ENCODE measurements around the gene SYCP2. TPM values are rescaled to one million over a fixed set of nuclear protein-coding genes. Genes with fewer than 3 reads are reported as not detected.

The SYCP2 gene
- total RNA-seq, 2 donors from 2014 or later = 5.3 to 6.0 TPM

DNA sequence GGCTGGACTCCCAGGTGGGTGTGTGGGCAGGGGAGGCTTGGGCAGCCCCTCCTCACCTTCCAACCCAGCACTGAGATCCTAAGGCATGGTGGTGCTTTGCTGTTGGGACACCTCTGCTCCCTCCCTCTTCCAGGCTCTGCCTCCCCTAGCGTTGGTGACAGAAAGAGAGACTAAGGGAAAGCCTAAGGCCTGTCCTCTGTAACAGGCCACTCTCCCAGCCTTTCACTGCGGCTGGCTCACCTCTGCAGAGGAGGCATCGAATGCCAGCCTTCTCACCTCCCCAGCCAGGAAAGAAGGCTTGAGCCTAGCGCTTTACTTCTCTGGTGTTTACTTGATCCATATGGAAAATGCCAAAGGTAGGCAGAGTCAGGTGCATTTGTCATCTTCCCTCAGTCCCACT is 21.3 kb upstream of the SYCP2 start:
- DNase-seq (no peak), ATAC-seq (no peak)
- Mint-ChIP-seq H3K27ac (no peak overlapping the region), H3K27me3 (no peaks in the 10 kb centered on the region), H3K4me1 (no peaks in the 10 kb centered on the region), H3K4me3 (no peak overlapping the region), H3K36me3 (ENCODE audit: low read depth) (no peaks in the 10 kb centered on the region)
- no peaks in the 10 kb centered on the region for H3K9me3 ChIP-seq (ENCODE audit: control insufficient read depth, low read length, poor library complexity, severe bottlenecking)

DNA sequence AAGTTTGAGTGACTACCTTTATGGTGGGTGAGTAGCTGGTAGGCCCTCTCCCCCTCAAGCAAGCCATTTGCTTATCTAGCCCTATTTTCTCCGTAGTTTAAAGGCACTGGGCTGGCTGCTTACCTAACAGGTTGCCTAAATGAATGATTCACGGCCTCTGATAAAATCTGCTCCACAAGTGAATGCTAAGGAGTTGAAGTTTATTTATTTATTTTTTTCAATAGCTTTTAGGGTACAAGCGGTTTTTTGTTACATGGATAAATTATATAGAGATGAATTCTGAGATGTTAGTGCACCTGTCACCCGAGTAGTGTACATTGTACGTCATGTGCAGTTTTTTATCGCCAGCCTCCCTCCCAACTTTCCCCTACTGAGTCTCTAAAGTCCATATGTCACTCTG is 16.5 kb upstream of the SYCP2 start:
- Mint-ChIP-seq H3K4me3 (no peak overlapping the region), H3K27ac (no peak overlapping the region)

GRCh38 chr20:59948828-59949720 is 15.6 kb upstream of the SYCP2 start:
- no peak for DNase-seq
- Mint-ChIP-seq H3K27me3 (no peaks in the 10 kb centered on the region), H3K27ac (peak overlapping the region; percentile 97), H3K4me1 (peaks cover 9% of the 10 kb centered on the region), H3K36me3 (ENCODE audit: low read depth) (no peaks in the 10 kb centered on the region), H3K4me3 (peak overlapping the region; percentile 57)
- ATAC-seq = peak; percentile 88
- H3K9me3 ChIP-seq (ENCODE audit: control insufficient read depth, low read length, poor library complexity, severe bottlenecking) = no peaks in the 10 kb centered on the region

More for the DNA sequence above, 16.5 kb upstream of the SYCP2 start:
- Mint-ChIP-seq H3K4me1 (peaks cover 9% of the 10 kb centered on the region), H3K36me3 (ENCODE audit: low read depth) (no peaks in the 10 kb centered on the region), H3K27me3 (no peaks in the 10 kb centered on the region)
- no peaks in the 10 kb centered on the region for H3K9me3 ChIP-seq (ENCODE audit: control insufficient read depth, low read length, poor library complexity, severe bottlenecking)
- ATAC-seq = no peak
- no peak for DNase-seq

- no peak overlapping the region for H3K4me3 Mint-ChIP-seq
- peak overlapping the region; percentile 97 for H3K27ac Mint-ChIP-seq
- no peak for ATAC-seq
- H3K36me3 Mint-ChIP-seq (ENCODE audit: low read depth) = no peaks in the 10 kb centered on the region
- no peak for DNase-seq
- peaks cover 9% of the 10 kb centered on the region for H3K4me1 Mint-ChIP-seq
- no peaks in the 10 kb centered on the region for H3K27me3 Mint-ChIP-seq
- no peaks in the 10 kb centered on the region for H3K9me3 ChIP-seq (ENCODE audit: control insufficient read depth, low read length, poor library complexity, severe bottlenecking)
Observed at GRCh38 chr20:59948212-59948611, 14.8 kb upstream of the SYCP2 start.

DNA sequence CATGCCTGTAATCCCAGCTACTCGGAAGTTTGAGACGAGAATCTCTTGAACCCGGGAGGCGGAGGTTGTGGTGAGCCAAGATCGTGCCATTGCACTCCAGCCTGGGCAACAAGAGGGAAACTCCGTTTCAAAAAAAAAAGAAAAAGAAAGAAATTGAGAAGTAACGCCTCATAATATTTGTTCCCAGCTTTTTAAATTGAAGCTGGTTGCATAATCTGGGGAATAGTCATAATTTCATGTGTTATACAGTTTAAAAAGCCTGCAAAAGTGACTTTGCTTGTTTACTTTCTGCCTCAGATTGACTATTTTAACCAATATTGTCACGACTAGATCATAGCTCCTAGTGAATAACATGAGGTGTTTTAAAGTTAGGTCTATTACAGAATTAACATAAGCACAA is 13.9 kb upstream of the SYCP2 start:
- Mint-ChIP-seq H3K27ac (no peak overlapping the region), H3K27me3 (no peaks in the 10 kb centered on the region), H3K4me1 (peaks cover 9% of the 10 kb centered on the region), H3K36me3 (ENCODE audit: low read depth) (no peaks in the 10 kb centered on the region), H3K4me3 (no peak overlapping the region)
- no peaks in the 10 kb centered on the region for H3K9me3 ChIP-seq (ENCODE audit: control insufficient read depth, low read length, poor library complexity, severe bottlenecking)
- DNase-seq = no peak
- no peak for ATAC-seq

DNA sequence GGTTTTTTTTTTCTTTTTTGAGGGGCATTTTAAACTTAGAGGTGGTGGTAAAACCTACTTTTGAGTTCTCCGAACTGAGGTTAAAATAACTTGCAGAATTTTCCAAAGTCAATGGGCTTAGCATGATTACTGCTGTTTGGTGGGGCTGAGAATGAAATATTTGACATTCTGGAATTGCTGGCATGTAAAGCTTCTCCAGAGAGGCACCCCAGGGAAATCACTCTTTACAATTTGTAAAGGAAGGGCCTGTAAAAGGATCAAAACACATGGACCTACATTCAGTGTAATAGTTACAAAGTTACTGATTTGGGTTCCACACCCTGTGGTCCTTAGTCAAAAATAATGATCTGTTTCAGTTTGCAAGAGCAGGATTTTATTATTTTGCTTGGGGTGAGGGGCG is 12.3 kb upstream of the SYCP2 start:
- Mint-ChIP-seq H3K4me3 (no peak overlapping the region), H3K36me3 (ENCODE audit: low read depth) (no peaks in the 10 kb centered on the region), H3K4me1 (peaks cover 16% of the 10 kb centered on the region), H3K27me3 (no peaks in the 10 kb centered on the region), H3K27ac (peak overlapping the region; percentile 47)
- ATAC-seq (no peak), DNase-seq (no peak)
- H3K9me3 ChIP-seq (ENCODE audit: control insufficient read depth, low read length, poor library complexity, severe bottlenecking) = no peaks in the 10 kb centered on the region

- ATAC-seq (no peak), DNase-seq (no peak)
- H3K36me3 Mint-ChIP-seq (ENCODE audit: low read depth) = no peaks in the 10 kb centered on the region
- no peaks in the 10 kb centered on the region for H3K27me3 Mint-ChIP-seq
- no peak overlapping the region for H3K4me3 Mint-ChIP-seq
- peaks cover 18% of the 10 kb centered on the region for H3K4me1 Mint-ChIP-seq
- H3K27ac Mint-ChIP-seq = peak overlapping the region; percentile 47
- no peaks in the 10 kb centered on the region for H3K9me3 ChIP-seq (ENCODE audit: control insufficient read depth, low read length, poor library complexity, severe bottlenecking)
Observed at GRCh38 chr20:59945175-59945574, 11.7 kb upstream of the SYCP2 start.

- no peaks in the 10 kb centered on the region for H3K9me3 ChIP-seq (ENCODE audit: control insufficient read depth, low read length, poor library complexity, severe bottlenecking)
- DNase-seq = no peak
- H3K36me3 Mint-ChIP-seq (ENCODE audit: low read depth) = no peaks in the 10 kb centered on the region
- H3K27me3 Mint-ChIP-seq = no peaks in the 10 kb centered on the region
- no peak for ATAC-seq
- H3K27ac Mint-ChIP-seq = peak overlapping the region; percentile 39
- peaks cover 20% of the 10 kb centered on the region for H3K4me1 Mint-ChIP-seq
- no peak overlapping the region for H3K4me3 Mint-ChIP-seq
Observed at GRCh38 chr20:59944726-59945125, 11.3 kb upstream of the SYCP2 start.

GRCh38 chr20:59942245-59942644 is 8.8 kb upstream of the SYCP2 start:
- no peaks in the 10 kb centered on the region for H3K36me3 Mint-ChIP-seq (ENCODE audit: low read depth)
- H3K27ac Mint-ChIP-seq = peak overlapping the region; percentile 97

DNA sequence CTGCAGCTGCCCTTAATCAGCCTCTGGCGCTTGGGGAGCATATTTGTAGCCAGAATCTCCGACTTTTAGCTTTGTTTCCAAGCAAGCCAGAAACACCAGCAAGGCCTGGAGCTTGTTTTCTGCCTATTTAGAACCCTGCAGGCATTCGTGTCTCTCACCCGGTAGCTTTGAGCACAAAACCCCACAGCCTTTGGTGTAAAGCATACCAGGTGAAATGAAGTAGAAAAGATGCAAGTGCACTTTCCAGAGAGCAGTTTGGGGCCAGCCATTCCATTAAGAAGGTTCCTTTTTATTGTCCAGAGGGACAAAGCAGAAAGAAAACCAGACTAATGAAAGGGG is 7.5 kb upstream of the SYCP2 start:
- H3K9me3 ChIP-seq (ENCODE audit: control insufficient read depth, low read length, poor library complexity, severe bottlenecking) = no peaks in the 10 kb centered on the region
- peak overlapping the region; percentile 97 for H3K27ac Mint-ChIP-seq
- peak overlapping the region; percentile 96 for H3K4me3 Mint-ChIP-seq
- DNase-seq (no peak), ATAC-seq (no peak)
- no peaks in the 10 kb centered on the region for H3K36me3 Mint-ChIP-seq (ENCODE audit: low read depth)
- no peaks in the 10 kb centered on the region for H3K27me3 Mint-ChIP-seq
- peaks cover 30% of the 10 kb centered on the region for H3K4me1 Mint-ChIP-seq

More at GRCh38 chr20:59942245-59942644, 8.8 kb upstream of the SYCP2 start:
- H3K4me3 Mint-ChIP-seq = no peak overlapping the region
- peaks cover 24% of the 10 kb centered on the region for H3K4me1 Mint-ChIP-seq
- H3K27me3 Mint-ChIP-seq = no peaks in the 10 kb centered on the region
- no peak for DNase-seq
- ATAC-seq = no peak
- no peaks in the 10 kb centered on the region for H3K9me3 ChIP-seq (ENCODE audit: control insufficient read depth, low read length, poor library complexity, severe bottlenecking)

- no peaks in the 10 kb centered on the region for H3K27me3 Mint-ChIP-seq
- peak within 1 kb of the TSS; percentile 96 for H3K4me3 Mint-ChIP-seq
- H3K27ac Mint-ChIP-seq = peak within 1 kb of the TSS; percentile 97
- no peaks in the 10 kb centered on the region for H3K36me3 Mint-ChIP-seq (ENCODE audit: low read depth)
- ATAC-seq = peak; percentile 98
- DNase-seq = peak; percentile 84 to 86 (median 85)
- peaks cover 31% of the 10 kb centered on the region for H3K4me1 Mint-ChIP-seq
- no peaks in the 10 kb centered on the region for H3K9me3 ChIP-seq (ENCODE audit: control insufficient read depth, low read length, poor library complexity, severe bottlenecking)
Observed at GRCh38 chr20:59940129-59940955, 6.9 kb upstream of the SYCP2 start, which contains the start of the genes FAM217B and PPP1R3D. Gene FAM217B (plus strand): TSS chr20:59940389. CDS start chr20:59943944, 3,555 bp downstream. Gene PPP1R3D (minus strand): TSS chr20:59940305. CDS start chr20:59939931, 374 bp downstream.

GRCh38 chr20:59939879-59940128 is 6.4 kb upstream of the SYCP2 start:
- DNase-seq (no peak), ATAC-seq (peak; percentile 3)
- H3K9me3 ChIP-seq (ENCODE audit: control insufficient read depth, low read length, poor library complexity, severe bottlenecking) = no peaks in the 10 kb centered on the region
- Mint-ChIP-seq H3K4me3 (peak overlapping the region; percentile 96), H3K4me1 (peaks cover 31% of the 10 kb centered on the region), H3K36me3 (ENCODE audit: low read depth) (no peaks in the 10 kb centered on the region), H3K27ac (peak overlapping the region; percentile 97), H3K27me3 (no peaks in the 10 kb centered on the region)

- H3K27me3 Mint-ChIP-seq = no peaks in the 10 kb centered on the region
- no peak for ATAC-seq
- no peak for DNase-seq
- H3K36me3 Mint-ChIP-seq (ENCODE audit: low read depth) = no peaks in the 10 kb centered on the region
- H3K9me3 ChIP-seq (ENCODE audit: control insufficient read depth, low read length, poor library complexity, severe bottlenecking) = no peaks in the 10 kb centered on the region
- peaks cover 31% of the 10 kb centered on the region for H3K4me1 Mint-ChIP-seq
- peak overlapping the region; percentile 96 for H3K4me3 Mint-ChIP-seq
- H3K27ac Mint-ChIP-seq = peak overlapping the region; percentile 83
Observed at GRCh38 chr20:59939052-59939878, 5.8 kb upstream of the SYCP2 start.

All from T-helper 17 cell (primary cell).